ENCODE results near the gene SQSTM1.

DNA sequence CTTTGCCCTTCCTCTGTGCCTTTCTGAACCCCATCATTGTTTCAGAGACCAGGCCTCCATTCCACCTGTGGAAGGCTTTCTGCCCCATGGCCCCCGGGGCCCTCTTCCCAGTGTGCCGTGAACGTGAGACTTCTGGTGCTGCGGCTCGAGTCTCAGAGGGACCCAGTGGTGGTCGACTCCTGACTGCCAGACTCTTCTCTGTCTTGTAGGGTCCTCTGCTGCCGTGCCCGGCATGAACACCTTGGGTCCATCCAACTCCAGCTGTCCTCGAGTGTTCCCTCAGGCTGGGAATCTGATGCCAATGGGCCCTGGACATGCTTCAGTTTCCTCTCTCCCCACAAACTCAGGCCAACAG is 47.0 kb upstream of the SQSTM1 start:
- TF ChIP-seq, protein P1, sequence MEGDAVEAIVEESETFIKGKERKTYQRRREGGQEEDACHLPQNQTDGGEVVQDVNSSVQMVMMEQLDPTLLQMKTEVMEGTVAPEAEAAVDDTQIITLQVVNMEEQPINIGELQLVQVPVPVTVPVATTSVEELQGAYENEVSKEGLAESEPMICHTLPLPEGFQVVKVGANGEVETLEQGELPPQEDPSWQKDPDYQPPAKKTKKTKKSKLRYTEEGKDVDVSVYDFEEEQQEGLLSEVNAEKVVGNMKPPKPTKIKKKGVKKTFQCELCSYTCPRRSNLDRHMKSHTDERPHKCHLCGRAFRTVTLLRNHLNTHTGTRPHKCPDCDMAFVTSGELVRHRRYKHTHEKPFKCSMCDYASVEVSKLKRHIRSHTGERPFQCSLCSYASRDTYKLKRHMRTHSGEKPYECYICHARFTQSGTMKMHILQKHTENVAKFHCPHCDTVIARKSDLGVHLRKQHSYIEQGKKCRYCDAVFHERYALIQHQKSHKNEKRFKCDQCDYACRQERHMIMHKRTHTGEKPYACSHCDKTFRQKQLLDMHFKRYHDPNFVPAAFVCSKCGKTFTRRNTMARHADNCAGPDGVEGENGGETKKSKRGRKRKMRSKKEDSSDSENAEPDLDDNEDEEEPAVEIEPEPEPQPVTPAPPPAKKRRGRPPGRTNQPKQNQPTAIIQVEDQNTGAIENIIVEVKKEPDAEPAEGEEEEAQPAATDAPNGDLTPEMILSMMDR (conservative IDR thresholded peaks at IDR 0.05 in 1 of 2, IDR thresholded peaks at IDR 0.05 in 1 of 2; ENCODE audit: low read depth in 1 of 2, low read length in 2 of 2): no peak
- TF ChIP-seq EZH2 (IDR thresholded peaks at IDR 0.05; ENCODE audit: low read length, missing control alignments): no peak

All from fibroblast of lung (primary cell).